Hepatocyte (in vitro differentiated cells): ENCODE results near the gene NPW. TPM values are rescaled to one million over a fixed set of nuclear protein-coding genes. Genes with fewer than 3 reads are reported as not detected.

Source experiments
- DNase-seq: peaks from one replicate; pipeline ENCODE4 v3.0.0-alpha.2; 2016; ENCODE audit warnings: low spot score
- H2AFZ ChIP-seq: fragments of 200-600 bp; sonication (generic); 2 replicates; pipeline ENCODE4 v1.6.0; 2016; ENCODE audit warnings: antibody characterized with exemption, mild to moderate bottlenecking
- H3K27ac ChIP-seq: fragments of 200-600 bp; sonication (generic); 2 replicates; pipeline ENCODE4 v1.5.1; 2016; ENCODE audit warnings: mild to moderate bottlenecking
- H3K27me3 ChIP-seq: fragments of 200-600 bp; sonication (generic); 2 replicates; pipeline ENCODE4 v1.6.1; 2016
- H3K36me3 ChIP-seq: fragments of 200-600 bp; sonication (generic); replicated peaks from 2 replicates; pipeline ENCODE4 v1.5.1; 2016; ENCODE audit warnings: low read depth; ENCODE audit not compliant: insufficient read depth
- H3K4me1 ChIP-seq: fragments of 200-600 bp; sonication (generic); 2 replicates; pipeline ENCODE4 v1.5.1; 2016; ENCODE audit warnings: mild to moderate bottlenecking, moderate library complexity; ENCODE audit not compliant: insufficient read depth
- H3K4me2 ChIP-seq: fragments of 200-600 bp; sonication (generic); 2 replicates; pipeline ENCODE4 v1.6.0; 2016
- H3K4me3 ChIP-seq: fragments of 200-600 bp; sonication (generic); 2 replicates; pipeline ENCODE4 v1.5.1; 2016; ENCODE audit warnings: mild to moderate bottlenecking
- H3K79me2 ChIP-seq: fragments of 200-600 bp; sonication (generic); 2 replicates; pipeline ENCODE4 v1.6.0; 2017; ENCODE audit warnings: mild to moderate bottlenecking
- H3K9me2 ChIP-seq: fragments of 200-600 bp; sonication (generic); replicated peaks from 2 replicates; pipeline ENCODE4 v1.6.0; 2017; ENCODE audit warnings: mild to moderate bottlenecking; ENCODE audit not compliant: insufficient read depth
- H3K9me3 ChIP-seq: fragments of 200-600 bp; sonication (generic); 2 replicates; pipeline ENCODE4 v1.5.1; 2016; ENCODE audit warnings: low read depth, mild to moderate bottlenecking
- H4K20me1 ChIP-seq: fragments of 200-600 bp; sonication (generic); 2 replicates; pipeline ENCODE4 v1.6.0; 2016; ENCODE audit warnings: mild to moderate bottlenecking; ENCODE audit not compliant: insufficient read depth, poor library complexity, severe bottlenecking
- CTCF ChIP-seq: fragments of 200-600 bp; sonication (generic); IDR thresholded peaks from 2 replicates; pipeline ENCODE4 v1.5.1; 2016; ENCODE audit warnings: antibody characterized with exemption, mild to moderate bottlenecking; ENCODE audit not compliant: poor library complexity
- EZH2 ChIP-seq: fragments of 200-600 bp; sonication (generic); IDR thresholded peaks from 2 replicates; pipeline ENCODE4 v1.6.1; 2016; ENCODE audit warnings: antibody characterized with exemption, mild to moderate bottlenecking, borderline replicate concordance
- EZH2phosphoT487 ChIP-seq: fragments of 200-600 bp; sonication (generic); IDR thresholded peaks from one replicate; pipeline ENCODE4 v1.6.1; 2018; ENCODE audit warnings: antibody characterized with exemption, mild to moderate bottlenecking, low read depth, moderate library complexity; ENCODE audit not compliant: unreplicated experiment, severe bottlenecking
- WGBS: methylation state at CpG from one replicate; pipeline ENCODE4 v1.1.6; 2016; ENCODE audit warnings: low lambda C conversion rate; ENCODE audit errors: missing lambda C conversion rate; 5-methylcytosine and 5-hydroxymethylcytosine counted together
- polyA plus RNA-seq: library from polyadenylated mRNA; unstranded; fragments of >200 nt; fragmentation: Nextera tagmentation; extraction: Ambion mirVana; gene quantifications from 2 replicates; pipeline ENCODE4 v1.2.1, GENCODE V29; 2016
- total RNA-seq: library from RNA; depleted of rRNA; stranded (reverse); fragments of >200 nt; gene quantifications from 2 replicates; pipeline ENCODE4 v1.2.3, GENCODE V29; 2014

The NPW gene
- total and polyA plus RNA-seq, 2 experiments from 2014 or later = 2.7 to 45.2 TPM

- no peak overlapping the region for H3K27ac ChIP-seq
- peak overlapping the region; percentile 90 for H3K4me2 ChIP-seq
These were observed 46.0 kb upstream of the NPW start for GRCh38 chr16:1973461-1974156.

GRCh38 chr16:1974157-1975070 lies 45.2 kb upstream of the NPW start:
- no peak for DNase-seq
- WGBS = 96% methylated on average over 42 of the region's 42 CpGs
- no peaks in the 10 kb centered on the region for H3K9me3 ChIP-seq
- no peak overlapping the region for H3K4me2 ChIP-seq
- no peak overlapping the region for H3K4me3 ChIP-seq
- H3K9me2 ChIP-seq = no peaks in the 10 kb centered on the region
- no peaks in the 10 kb centered on the region for H4K20me1 ChIP-seq
- no peak overlapping the region for H2AFZ ChIP-seq
- H3K4me1 ChIP-seq = peaks cover 13% of the 10 kb centered on the region
- H3K36me3 ChIP-seq = no peaks in the 10 kb centered on the region
- H3K27ac ChIP-seq = no peak overlapping the region
- H3K79me2 ChIP-seq = peaks cover 26% of the 10 kb centered on the region
- H3K27me3 ChIP-seq = peaks cover 9% of the 10 kb centered on the region
- no peak for TF ChIP-seq EZH2
- no peak for TF ChIP-seq EZH2phosphoT487
- TF ChIP-seq CTCF = no peak

More at GRCh38 chr16:1973461-1974156, 46.0 kb upstream of the NPW start:
- no peak for DNase-seq
- Histone ChIP-seq H3K4me3 (no peak overlapping the region), H3K9me2 (no peaks in the 10 kb centered on the region), H3K9me3 (no peaks in the 10 kb centered on the region), H3K4me1 (peaks cover 11% of the 10 kb centered on the region), H2AFZ (no peak overlapping the region), H4K20me1 (no peaks in the 10 kb centered on the region), H3K27me3 (peaks cover 1% of the 10 kb centered on the region), H3K36me3 (no peaks in the 10 kb centered on the region), H3K79me2 (peaks cover 26% of the 10 kb centered on the region)
- WGBS = 95% methylated on average over 14 of the region's 16 CpGs
- no peak for TF ChIP-seq EZH2

GRCh38 chr16:1975432-1976215 lies 44.0 kb upstream of the NPW start:
- WGBS = 97% methylated on average over 33 of the region's 33 CpGs
- peaks cover 26% of the 10 kb centered on the region for H3K79me2 ChIP-seq

More at GRCh38 chr16:1975432-1976215, 44.0 kb upstream of the NPW start:
- Histone ChIP-seq H3K27ac (no peak overlapping the region), H3K9me3 (no peaks in the 10 kb centered on the region), H3K4me3 (no peak overlapping the region), H3K36me3 (no peaks in the 10 kb centered on the region), H3K4me2 (no peak overlapping the region), H2AFZ (no peak overlapping the region), H4K20me1 (no peaks in the 10 kb centered on the region), H3K9me2 (no peaks in the 10 kb centered on the region), H3K27me3 (peaks cover 22% of the 10 kb centered on the region), H3K4me1 (peaks cover 24% of the 10 kb centered on the region)
- DNase-seq = no peak
- TF ChIP-seq EZH2 (no peak), CTCF (no peak), EZH2phosphoT487 (no peak)
